H7 (cell line): ENCODE data around the gene PADI2. TPM values are rescaled to one million over a fixed set of nuclear protein-coding genes. Genes with fewer than 3 reads are reported as not detected.

Source experiments
- DNase-seq: peaks from one replicate; pipeline ENCODE4 v3.0.0; 2012
- H3K27me3 ChIP-seq: 2 replicates; pipeline ENCODE4 v1.6.0; 2011; ENCODE audit warnings: mild to moderate bottlenecking, low read length; ENCODE audit not compliant: control insufficient read depth, insufficient read depth
- H3K36me3 ChIP-seq: replicated peaks from 2 replicates; pipeline ENCODE4 v1.5.1; 2011; ENCODE audit warnings: low read length; ENCODE audit not compliant: control insufficient read depth, insufficient read depth
- H3K4me3 ChIP-seq: 2 replicates; pipeline ENCODE4 v1.5.1; 2011; ENCODE audit warnings: low read depth, mild to moderate bottlenecking, control low read depth, low read length, moderate library complexity; ENCODE audit not compliant: insufficient read depth
- total RNA-seq: library from RNA; depleted of rRNA; stranded (reverse); fragments of >200 nt; shearing (Covaris generic); gene quantifications from 2 replicates; pipeline ENCODE4 v1.2.3, GENCODE V29; 2014

Gene PADI2
- total RNA-seq, 1 experiment from 2014 or later, result 2.1 TPM

DNA sequence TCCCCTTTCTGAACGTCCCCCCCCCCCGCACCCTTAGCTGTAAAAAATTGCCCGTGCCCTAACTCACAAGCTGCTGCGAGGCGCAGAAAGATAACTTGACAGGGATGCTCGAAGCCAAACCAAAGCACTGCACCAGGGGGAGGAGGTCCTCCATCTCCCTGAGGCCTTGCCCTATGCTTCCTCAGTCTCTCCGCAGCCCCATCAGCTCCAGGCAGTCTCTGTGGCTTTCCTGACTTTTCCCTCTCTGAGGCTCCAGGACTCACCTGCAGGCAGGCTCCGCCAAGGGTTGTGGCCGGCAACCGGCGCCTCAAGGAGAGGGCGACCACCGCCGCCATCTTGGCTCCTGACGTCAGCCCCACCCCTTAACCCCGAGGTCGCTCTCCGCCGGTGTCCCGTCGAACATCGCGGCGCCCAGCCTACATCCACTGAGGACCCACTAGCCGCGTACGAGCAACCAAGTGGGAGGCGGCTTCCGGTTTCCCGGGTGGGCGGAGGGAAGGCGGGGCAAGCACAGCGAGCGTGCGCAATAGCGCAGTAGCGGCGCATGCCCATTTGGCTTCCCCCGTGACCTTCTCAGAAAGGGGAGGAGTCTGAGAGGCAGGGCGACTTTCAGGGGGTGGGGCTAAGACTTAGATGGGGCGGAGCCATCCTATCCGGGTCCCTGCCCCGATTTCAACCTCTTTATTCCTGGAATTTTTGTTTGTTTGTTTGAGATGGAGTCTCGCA lies 65.4 kb downstream of the PADI2 start, which contains the start of gene SDHB:
TSS of gene SDHB (minus strand) at position 348 of the 726 bp plus-strand sequence. CDS start at position 335, 13 bp downstream.
- Histone ChIP-seq H3K4me3 (peak within 1 kb of the TSS; percentile 93), H3K27me3 (no peaks in the 10 kb centered on the region), H3K36me3 (peaks cover 6% of the 10 kb centered on the region)
- peak; percentile 97 for DNase-seq

DNA sequence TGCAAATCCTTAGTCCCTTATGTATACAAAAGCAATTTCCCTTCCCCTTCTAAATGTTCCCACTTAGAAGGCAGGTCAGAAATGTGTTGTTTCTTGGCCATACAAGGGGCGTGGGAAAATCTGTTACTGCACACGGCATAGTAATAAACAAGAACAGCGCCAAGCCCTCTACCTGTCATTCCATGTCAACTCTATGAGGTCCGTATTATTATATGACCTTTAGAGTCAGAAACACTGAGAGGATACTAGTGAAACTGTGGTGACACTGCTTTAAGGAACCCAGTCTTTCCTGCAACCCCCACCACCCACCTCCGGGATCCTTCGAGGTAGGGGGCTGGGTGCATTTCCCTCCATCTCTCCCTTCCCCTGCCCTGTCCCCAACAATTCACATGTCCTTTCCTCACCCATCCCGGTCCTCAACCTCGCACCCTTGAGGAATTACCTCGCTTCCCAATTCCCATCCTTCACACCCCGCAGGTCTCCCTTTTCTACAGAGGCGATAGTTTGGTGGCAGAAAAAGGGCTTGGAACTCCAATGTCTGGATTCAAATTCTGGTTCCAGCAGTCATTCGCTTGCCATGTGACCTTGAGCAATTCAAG lies 66.1 kb downstream of the PADI2 start:
- H3K4me3 ChIP-seq, result peak overlapping the region; percentile 93
- H3K27me3 ChIP-seq, result no peaks in the 10 kb centered on the region
- DNase-seq, result no peak
- H3K36me3 ChIP-seq, result peaks cover 6% of the 10 kb centered on the region

DNA sequence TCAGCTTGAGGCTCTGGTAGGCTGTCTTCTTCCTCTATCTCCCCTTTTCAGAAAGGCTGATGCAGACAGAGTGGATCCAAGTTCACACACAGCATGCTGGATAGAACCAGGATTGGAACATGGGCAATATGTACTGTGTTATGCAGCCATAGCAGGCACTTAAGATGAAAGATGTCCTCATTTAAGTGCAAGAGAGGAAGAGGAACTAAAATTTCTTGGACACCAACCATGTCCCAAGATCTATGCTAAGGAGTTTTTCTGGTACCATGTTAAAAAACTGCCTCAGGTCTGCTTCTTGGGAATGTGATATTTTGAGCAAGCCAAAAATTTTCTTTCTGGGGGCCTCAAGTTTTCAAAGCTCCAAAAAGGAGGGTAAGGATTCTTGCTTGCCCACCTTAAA lies 66.6 kb downstream of the PADI2 start:
- Histone ChIP-seq H3K36me3 (peaks cover 6% of the 10 kb centered on the region), H3K4me3 (no peak overlapping the region), H3K27me3 (no peaks in the 10 kb centered on the region)
- no peak for DNase-seq

DNA sequence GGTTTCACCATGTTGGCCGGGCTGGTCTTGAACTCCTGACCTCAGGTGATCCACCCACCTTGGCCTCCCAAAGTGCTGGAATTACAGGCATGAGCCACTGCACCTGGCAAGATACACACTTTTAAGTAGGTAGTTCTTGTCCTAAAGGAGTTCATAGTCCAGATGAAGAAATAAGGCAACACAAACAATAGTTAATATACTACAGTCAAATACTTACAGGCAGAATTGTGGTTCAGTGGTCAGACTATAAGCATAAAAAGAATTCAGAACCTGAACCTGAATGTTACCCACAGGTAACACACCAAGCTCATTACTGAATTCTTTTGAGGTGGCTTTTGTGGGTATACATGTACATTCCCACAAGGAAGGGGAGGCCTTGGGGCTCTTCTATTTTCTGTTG lies 67.2 kb downstream of the PADI2 start:
- no peak overlapping the region for H3K4me3 ChIP-seq
- peaks cover 6% of the 10 kb centered on the region for H3K36me3 ChIP-seq
- DNase-seq, result no peak
- no peaks in the 10 kb centered on the region for H3K27me3 ChIP-seq

DNA sequence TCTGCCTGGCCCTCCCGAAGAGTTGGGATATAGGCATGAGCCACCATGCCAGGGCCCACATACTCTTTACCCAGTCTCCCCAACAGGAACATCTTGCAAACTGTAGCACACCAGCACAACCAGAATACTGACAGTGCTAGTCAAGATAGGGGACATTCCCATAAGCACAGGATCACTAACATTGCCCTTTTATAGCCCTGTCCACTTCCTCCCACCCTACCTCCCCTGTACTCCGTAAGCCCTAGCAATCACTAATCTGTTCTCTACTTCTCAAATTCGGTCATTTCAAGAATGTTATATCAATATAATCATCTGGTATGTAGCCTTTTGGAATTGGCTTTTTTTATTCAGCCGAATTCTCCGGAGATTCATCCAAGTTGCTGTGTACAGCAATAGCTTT lies 71.3 kb downstream of the PADI2 start:
- DNase-seq, result no peak
- H3K36me3 ChIP-seq, result peaks cover 15% of the 10 kb centered on the region
- no peaks in the 10 kb centered on the region for H3K27me3 ChIP-seq
- no peak overlapping the region for H3K4me3 ChIP-seq

DNA sequence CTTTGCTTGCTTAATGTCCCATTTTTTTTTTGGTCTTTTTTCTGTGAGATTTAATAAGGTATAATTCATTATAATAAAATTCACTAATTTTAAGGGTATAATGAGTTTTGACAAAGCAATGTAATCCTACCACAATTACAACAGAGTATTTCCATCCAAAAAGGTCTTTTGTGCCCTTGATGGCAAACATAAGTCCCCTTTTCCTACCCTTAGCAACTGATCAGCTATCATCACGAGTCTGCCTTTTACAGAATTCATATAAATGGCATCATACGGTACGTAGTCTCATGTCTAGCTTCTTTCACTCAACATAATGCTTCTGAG lies 73.0 kb downstream of the PADI2 start:
- Histone ChIP-seq H3K4me3 (no peak overlapping the region), H3K36me3 (peaks cover 20% of the 10 kb centered on the region), H3K27me3 (no peaks in the 10 kb centered on the region)
- no peak for DNase-seq

DNA sequence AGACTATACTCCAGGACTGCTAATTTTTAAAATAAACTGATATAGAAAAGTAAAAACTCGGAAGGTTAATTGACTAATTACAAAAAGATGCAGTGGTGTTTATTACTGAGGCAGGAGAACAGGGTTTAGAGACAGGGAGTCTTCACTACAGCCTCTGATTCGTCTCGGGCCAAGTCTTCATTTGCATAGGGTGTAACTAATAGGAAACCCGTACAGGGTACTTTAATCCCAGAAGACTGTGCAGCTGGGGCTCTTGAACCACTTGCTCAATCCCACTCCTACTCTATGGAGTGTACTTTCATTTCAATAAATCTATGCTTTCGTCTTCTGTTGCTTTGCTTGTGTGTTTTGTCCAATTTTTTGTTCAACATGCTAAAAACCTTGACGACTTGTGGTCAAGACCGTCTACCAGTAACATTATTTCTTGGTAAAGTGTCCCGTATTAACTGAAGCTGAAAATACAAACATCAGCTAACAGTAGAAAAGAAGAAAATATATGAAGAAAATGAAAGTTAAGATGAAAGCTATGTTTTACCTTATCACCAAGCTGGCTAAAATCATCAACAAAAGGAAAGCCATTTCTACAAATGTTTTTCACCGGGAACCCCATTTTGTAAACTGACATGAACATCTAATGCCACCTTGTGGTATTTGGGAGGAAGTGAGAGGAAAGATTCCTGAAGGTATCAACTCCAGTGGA lies 73.5 kb downstream of the PADI2 start:
- Histone ChIP-seq H3K36me3 (peaks cover 18% of the 10 kb centered on the region), H3K4me3 (no peak overlapping the region), H3K27me3 (no peaks in the 10 kb centered on the region)
- peak; percentile 51 for DNase-seq

DNA sequence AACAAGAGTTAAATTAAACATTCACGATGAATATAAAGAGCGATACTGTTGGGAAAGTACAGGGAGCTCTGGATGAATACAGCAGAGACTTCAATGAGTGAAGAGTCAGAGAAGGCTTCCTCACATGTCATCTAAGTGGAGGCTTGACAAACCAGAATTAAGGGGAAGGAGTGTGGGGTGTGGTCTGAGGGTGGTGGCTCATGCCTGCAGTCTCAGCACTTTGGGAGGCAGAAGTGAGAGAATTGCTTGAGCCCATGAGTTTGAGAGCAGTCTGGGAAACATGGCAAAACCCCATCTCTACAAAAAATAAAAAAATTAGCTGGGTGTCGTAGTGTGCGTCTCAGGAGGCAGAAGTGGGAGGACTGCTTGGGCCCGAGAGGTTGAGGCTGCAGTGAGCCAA lies 74.1 kb downstream of the PADI2 start:
- no peak overlapping the region for H3K4me3 ChIP-seq
- no peak for DNase-seq
- peaks cover 18% of the 10 kb centered on the region for H3K36me3 ChIP-seq
- no peaks in the 10 kb centered on the region for H3K27me3 ChIP-seq

DNA sequence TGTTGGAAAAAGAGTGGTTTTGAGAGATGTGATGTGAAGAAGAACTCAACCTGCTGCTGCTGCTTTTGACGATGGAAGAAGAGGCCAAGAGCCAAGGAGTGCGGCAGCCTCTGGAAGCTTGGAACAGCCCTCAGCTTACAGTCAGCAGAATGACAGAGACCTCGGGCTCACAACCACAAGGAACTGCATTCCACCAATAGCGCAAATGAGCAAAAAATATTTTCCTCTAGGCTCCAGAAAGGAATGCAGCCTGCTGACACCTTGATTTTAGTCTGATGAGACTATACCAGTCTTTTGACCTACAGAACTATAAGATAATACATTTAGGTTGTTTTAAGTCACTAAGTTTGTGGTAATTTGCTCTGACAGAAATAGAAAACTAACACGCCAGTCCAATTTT lies 75.6 kb downstream of the PADI2 start:
- Histone ChIP-seq H3K36me3 (peaks cover 16% of the 10 kb centered on the region), H3K27me3 (no peaks in the 10 kb centered on the region), H3K4me3 (no peak overlapping the region)
- DNase-seq, result no peak

DNA sequence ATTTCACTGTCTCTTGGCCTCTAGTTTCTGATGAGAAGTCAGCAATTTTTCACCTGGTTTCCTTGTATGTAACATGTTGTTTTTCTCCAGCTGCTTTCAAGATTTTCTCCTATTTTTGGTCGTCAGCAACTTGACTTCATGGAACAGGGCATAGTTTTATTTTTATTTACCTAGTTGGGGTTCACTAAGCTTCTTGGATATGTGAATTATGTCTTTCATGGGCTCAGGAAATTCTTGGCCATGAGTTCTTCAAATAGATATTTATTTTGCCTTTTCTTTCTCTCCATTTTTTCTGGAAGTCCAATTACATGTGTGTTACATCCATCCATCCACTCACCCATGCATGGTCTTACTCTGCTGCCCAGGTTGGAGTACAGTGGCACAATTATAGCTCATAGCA lies 79.1 kb downstream of the PADI2 start:
- Histone ChIP-seq H3K4me3 (no peak overlapping the region), H3K27me3 (no peaks in the 10 kb centered on the region), H3K36me3 (peaks cover 16% of the 10 kb centered on the region)
- no peak for DNase-seq

DNA sequence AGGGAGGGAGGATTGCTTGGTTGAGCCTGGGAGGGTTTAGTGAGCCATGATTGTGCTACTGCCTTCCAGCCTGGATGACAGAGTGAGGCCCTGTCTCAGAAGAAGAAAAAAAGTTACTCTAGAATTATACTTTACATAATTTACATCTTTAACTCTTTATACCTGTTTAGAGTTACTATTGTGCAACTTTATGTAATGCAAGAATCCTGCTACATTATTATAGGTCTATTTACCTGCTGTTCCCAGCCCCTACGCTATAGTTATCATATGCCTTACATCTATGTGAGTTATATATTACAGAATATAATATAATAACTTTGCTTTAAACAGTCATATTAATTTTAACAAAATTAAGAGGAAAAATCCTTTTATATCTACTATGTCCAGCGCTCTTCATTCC lies 79.7 kb downstream of the PADI2 start:
- H3K27me3 ChIP-seq, result no peaks in the 10 kb centered on the region
- no peak for DNase-seq
- H3K4me3 ChIP-seq, result no peak overlapping the region
- peaks cover 16% of the 10 kb centered on the region for H3K36me3 ChIP-seq

DNA sequence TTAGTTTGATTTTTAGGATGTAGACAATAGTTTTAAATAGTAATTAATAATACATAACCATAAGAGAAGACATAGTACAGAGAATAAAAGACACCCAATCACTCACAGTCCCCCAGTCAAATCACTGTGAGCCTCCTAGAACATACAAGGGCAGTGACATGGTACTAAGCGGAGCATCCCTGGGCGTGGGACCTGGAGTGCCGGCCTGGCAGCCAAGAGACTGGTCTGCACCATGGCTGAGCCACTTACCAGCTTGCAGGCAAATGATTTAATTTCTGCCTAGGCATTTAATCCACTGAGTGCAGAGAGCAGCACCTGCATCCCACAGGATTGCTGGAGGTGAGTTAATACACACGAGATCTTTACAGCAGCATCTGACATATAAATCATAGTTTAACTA lies 85.8 kb downstream of the PADI2 start:
- peaks cover 10% of the 10 kb centered on the region for H3K36me3 ChIP-seq
- H3K4me3 ChIP-seq, result no peak overlapping the region
- H3K27me3 ChIP-seq, result no peaks in the 10 kb centered on the region
- no peak for DNase-seq

DNA sequence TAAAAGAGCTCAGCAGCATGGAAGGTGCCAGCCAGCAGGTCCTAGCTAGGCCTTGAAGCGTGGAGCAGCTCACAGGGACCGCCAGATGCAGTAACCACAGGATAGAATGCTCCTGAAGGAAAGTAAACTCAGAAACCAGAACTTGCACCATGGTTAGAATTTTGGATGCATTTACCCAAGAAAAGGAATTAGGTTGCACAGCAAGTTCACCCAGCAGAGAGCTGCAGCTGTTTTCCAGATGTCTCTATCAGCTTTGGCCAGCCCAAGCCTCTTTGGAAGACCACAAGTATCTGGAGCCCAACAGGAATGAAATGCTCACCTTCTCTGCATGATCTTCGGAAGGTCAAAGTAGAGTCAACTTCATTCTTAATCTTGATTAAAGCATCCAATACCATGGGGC lies 86.5 kb downstream of the PADI2 start:
- Histone ChIP-seq H3K27me3 (no peaks in the 10 kb centered on the region), H3K4me3 (no peak overlapping the region)
- DNase-seq, result no peak

DNA sequence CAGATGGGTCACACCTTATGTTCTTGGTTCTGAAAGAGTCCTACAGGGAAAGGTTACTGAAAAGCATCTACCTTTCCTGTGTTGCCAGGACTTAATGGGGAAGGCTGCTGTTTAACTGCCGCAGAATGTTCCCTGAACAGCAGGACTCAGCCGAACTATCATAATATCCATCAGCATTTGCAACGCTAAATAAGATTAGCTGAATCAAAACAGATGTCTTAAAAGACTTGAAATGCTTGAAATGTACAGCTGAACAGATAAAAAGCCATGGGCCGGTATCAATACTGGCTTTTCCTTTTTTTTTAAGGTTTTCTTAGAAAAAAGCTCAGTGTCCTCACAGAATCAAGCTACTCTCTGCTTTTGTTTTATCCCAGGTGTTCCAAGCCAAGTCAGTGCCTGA lies 87.8 kb downstream of the PADI2 start:
- Histone ChIP-seq H3K4me3 (no peak overlapping the region), H3K36me3 (peaks cover 22% of the 10 kb centered on the region), H3K27me3 (no peaks in the 10 kb centered on the region)
- DNase-seq, result no peak

More for the DNA sequence above, 86.5 kb downstream of the PADI2 start:
- peaks cover 13% of the 10 kb centered on the region for H3K36me3 ChIP-seq

DNA sequence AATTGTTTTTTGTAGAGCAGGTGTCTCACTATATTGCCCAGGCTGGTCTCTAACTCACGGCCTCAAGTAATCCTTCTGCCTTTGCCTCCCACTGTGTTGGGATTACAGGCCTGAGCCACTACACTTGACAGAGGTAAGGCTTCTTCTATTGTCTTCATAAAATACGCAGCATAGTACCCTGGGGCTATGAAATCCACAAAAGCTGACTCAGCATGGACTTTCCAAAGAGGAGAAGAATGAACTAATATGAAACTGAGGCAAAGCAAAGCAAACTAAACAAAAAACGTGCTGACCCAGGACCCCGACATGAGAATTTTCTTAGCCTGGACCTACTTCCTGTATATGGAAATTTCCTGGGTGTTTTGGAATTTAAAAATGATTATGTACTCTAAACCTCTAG lies 89.0 kb downstream of the PADI2 start:
- no peak for DNase-seq
- Histone ChIP-seq H3K36me3 (peaks cover 26% of the 10 kb centered on the region), H3K27me3 (no peaks in the 10 kb centered on the region), H3K4me3 (no peak overlapping the region)
